ENCODE data around the gene TRIM33. TPM values are rescaled to one million over a fixed set of nuclear protein-coding genes. Genes with fewer than 3 reads are reported as not detected.

Gene TRIM33
- total RNA-seq, 4 donors from 2014 or later, result 50.8 to 68.2 (median 53.4) TPM

DNA sequence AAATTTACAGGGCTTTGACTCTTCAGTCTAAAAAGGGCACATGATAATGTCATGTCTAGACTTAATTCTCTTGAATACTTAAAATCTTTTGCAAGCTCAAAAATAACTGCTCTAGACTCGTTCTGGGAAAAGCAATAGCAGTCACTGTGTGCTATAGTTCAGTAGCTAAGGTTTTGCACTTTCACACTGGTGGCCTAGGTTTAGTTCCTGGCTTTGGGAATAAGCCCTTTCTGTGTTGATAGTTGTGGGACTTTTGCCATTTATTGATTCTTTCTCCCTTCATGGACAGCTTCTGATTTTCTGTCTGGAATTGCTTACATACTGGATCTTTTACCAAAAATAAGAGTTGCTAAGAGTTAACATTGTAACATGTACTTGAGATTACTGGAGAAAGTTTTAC, 151.2 kb downstream of the TRIM33 start:
- H3K36me3 ChIP-seq, result no peaks in the 10 kb centered on the region
- H3K4me3 ChIP-seq, result no peak overlapping the region
- H3K4me1 ChIP-seq, result no peaks in the 10 kb centered on the region
- WGBS, 2 donors, result 45 to 57% methylated on average over 1 of the region's 1 CpG
- H3K9me3 ChIP-seq, result peaks cover 0 to 28% (median 0%) of the 10 kb centered on the region in 4 donors
- TF ChIP-seq EP300 (IDR thresholded peaks at IDR 0.05) (no peak), POLR2A (IDR thresholded peaks at IDR 0.05) (no peak), CTCF (IDR thresholded peaks at IDR 0.05) (no peak)
- H3K27me3 ChIP-seq, result no peaks in the 10 kb centered on the region
- no peak overlapping the region for H3K27ac ChIP-seq
- DNase-seq (ENCODE audit: low spot score in 2 of 2), result no peak

DNA sequence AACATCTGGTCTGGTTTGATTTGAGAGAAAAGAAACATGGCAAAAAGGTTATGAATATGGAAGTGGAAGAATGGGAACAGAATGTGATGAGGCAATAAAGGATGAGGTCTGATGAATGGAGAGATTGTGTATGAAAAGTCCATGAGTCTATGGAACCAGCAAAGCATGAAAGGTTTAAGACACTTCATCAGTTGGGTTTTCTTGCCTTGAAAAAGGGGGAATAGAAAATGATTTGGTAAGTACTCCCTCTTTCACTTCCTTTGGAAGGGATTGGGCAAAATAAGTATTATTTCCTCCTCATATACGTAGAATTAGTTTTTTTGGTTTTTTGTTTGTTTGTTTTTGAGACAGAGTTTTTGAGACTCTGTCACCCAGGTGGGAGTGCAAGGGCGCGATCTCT, 155.8 kb downstream of the TRIM33 start:
- Histone ChIP-seq H3K36me3 (no peaks in the 10 kb centered on the region), H3K4me1 (peaks cover 0 to 15% (median 0%) of the 10 kb centered on the region in 4 donors), H3K27ac (no peak overlapping the region), H3K4me3 (no peak overlapping the region), H3K27me3 (no peaks in the 10 kb centered on the region), H3K9me3 (no peaks in the 10 kb centered on the region)
- no peak for DNase-seq (ENCODE audit: low spot score in 2 of 2)
- TF ChIP-seq EP300 (IDR thresholded peaks at IDR 0.05), result no peak
- WGBS, 2 donors, result 92 to 93% methylated on average over 3 of the region's 3 CpGs

DNA sequence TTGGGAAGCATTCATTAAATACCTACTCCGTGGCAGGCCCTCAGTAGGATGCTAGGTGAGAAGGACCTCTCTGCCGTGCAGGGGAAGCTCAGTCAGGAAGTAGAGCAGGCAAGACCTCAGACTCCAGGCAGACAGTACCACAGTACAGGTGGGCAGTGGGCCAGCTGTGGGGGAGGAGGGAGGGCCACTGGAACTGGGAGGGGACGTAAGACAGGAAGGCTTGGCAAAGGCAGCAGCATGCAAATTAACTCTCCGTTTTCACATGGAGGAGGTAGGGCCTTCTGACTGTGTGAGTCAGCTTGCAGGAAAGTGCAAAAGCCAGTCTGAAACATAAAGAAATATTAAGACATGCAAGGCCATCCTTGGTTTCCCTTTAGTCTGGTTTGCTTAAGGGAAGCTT, 157.7 kb downstream of the TRIM33 start:
- no peak overlapping the region for H3K27ac ChIP-seq
- 24 to 29% methylated on average over 4 of the region's 4 CpGs for WGBS, 2 donors
- peak in 1 of 2 donors; percentile 40 for DNase-seq (ENCODE audit: low spot score in 2 of 2)
- H3K27me3 ChIP-seq, result no peaks in the 10 kb centered on the region
- H3K4me3 ChIP-seq, result no peak overlapping the region
- H3K9me3 ChIP-seq, result no peaks in the 10 kb centered on the region
- no peak for TF ChIP-seq POLR2A (IDR thresholded peaks at IDR 0.05)
- no peak for TF ChIP-seq CTCF (IDR thresholded peaks at IDR 0.05)
- TF ChIP-seq EP300 (IDR thresholded peaks at IDR 0.05), result no peak
- peaks cover 0 to 15% (median 0%) of the 10 kb centered on the region in 4 donors for H3K4me1 ChIP-seq
- H3K36me3 ChIP-seq, result no peaks in the 10 kb centered on the region

DNA sequence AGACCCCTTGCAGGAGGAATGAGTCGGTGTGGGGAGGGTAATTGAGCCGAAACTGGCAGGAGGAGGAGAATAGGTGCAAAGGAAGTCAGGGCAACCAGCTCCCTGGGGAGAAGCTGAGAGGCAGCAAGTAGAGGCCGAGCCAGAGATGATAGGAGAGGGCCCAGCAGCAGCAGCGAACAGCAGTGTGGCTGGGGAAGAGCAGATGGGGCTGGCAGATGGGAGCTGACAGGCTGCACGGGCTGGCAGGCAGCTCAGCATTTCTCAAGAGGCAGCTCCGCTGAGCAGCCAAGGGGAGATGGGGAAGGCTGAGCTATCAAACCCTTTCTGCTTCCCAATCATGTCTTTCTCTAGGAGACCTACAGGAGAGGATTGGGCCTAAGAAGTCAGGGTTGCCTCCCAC, 158.2 kb downstream of the TRIM33 start:
- Histone ChIP-seq H3K9me3 (no peaks in the 10 kb centered on the region), H3K27ac (no peak overlapping the region), H3K4me3 (no peak overlapping the region), H3K4me1 (peaks cover 0 to 15% (median 0%) of the 10 kb centered on the region in 4 donors), H3K27me3 (no peaks in the 10 kb centered on the region), H3K36me3 (no peaks in the 10 kb centered on the region)
- no peak for TF ChIP-seq POLR2A (IDR thresholded peaks at IDR 0.05)
- no peak for TF ChIP-seq EP300 (IDR thresholded peaks at IDR 0.05)
- TF ChIP-seq CTCF (IDR thresholded peaks at IDR 0.05), result no peak
- no peak for DNase-seq (ENCODE audit: low spot score in 2 of 2)
- WGBS, 2 donors, result 54% methylated on average over 6 of the region's 6 CpGs

DNA sequence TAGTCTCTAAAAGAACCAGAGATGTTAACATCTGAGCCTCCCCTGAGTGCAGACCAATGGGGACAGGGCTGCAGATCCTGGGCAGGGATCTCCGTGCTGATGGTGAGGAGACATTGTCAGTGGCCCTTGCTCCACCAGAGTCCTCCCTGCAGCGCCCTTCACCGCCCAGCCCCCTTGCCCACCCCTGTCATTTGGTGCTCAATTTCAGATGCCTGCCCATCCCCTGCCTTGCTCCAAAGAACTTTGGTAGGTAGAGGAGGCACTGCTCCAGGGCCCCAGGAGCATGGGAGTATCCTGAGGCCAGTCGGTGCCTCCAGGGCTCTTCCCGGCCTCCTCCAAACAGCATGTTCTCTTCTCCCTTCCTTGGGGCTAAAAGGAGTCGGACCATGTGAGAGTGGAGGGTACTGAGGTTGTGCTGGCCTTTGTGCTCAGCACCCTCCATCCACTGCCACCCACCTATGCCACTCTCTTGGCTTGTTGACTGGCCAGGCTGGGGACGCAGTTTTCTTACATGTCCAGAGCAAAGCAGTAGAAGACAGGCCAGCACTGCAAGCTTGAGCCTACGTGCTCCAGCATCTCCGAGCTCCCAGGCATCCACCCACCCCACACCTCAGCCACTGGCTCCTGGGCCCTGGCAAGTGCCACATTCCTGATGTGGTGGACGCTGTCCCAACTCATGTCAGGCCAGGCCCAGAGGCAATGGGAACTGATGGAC, 160.1 kb downstream of the TRIM33 start:
- Histone ChIP-seq H3K27ac (no peak overlapping the region), H3K4me1 (peaks cover 0 to 22% (median 4%) of the 10 kb centered on the region in 4 donors), H3K27me3 (no peaks in the 10 kb centered on the region), H3K9me3 (no peaks in the 10 kb centered on the region), H3K36me3 (no peaks in the 10 kb centered on the region), H3K4me3 (no peak overlapping the region)
- WGBS, 2 donors, result 87 to 92% methylated on average over 9 to 10 of the region's 10 CpGs
- no peak for DNase-seq (ENCODE audit: low spot score in 2 of 2)
- TF ChIP-seq POLR2A (IDR thresholded peaks at IDR 0.05) (no peak), CTCF (IDR thresholded peaks at IDR 0.05) (no peak), EP300 (IDR thresholded peaks at IDR 0.05) (no peak)

All from tibial nerve (tissue), 4 donors.